ENCODE data around the gene KRTAP17-1.

Gene KRTAP17-1

GRCh38 chr17:41308251-41308917 lies 7.1 kb downstream of the KRTAP17-1 start:
- FAIRE-seq (no peak), DNase-seq (ENCODE audit: insufficient read length, low spot score) (no peak)
- no peak for TF ChIP-seq POU2F2 (IDR thresholded peaks at IDR 0.05; ENCODE audit: low read depth, low read length)
- no peak for TF ChIP-seq SPI1 (IDR thresholded peaks at IDR 0.05; ENCODE audit: low read depth, low read length)
- no peak for TF ChIP-seq POLR2A (IDR thresholded peaks at IDR 0.05; ENCODE audit: low read depth, low read length)
- TF ChIP-seq POLR2AphosphoS5 (IDR thresholded peaks at IDR 0.05; ENCODE audit: low read depth, low read length): no peak
- TF ChIP-seq TAF1 (IDR thresholded peaks at IDR 0.05; ENCODE audit: low read depth, low read length): no peak
- TF ChIP-seq PAX5 (IDR thresholded peaks at IDR 0.05; ENCODE audit: insufficient read depth, low read length, severe bottlenecking): no peak

DNA sequence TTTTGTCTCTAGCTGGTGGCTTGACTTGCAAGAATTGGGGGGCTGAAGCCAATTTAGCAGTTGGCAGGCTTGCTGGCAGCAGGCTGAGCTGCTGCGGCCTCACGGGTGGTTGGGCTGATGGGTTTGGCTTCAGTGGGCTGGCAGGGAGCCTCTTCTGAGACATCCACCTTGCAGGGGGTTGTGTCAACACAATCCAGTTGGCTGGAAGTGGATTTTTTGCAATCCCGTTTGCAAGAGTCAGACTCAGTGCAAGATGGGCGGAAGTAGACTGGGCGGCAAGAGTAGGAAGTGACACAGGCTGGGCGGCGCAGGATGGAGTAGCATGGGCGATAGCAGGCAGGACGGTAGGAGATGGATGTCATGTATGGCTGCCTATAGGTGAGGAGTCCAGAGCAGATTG lies 7.9 kb downstream of the KRTAP17-1 start:
- TF ChIP-seq PAX5 (IDR thresholded peaks at IDR 0.05; ENCODE audit: insufficient read depth, low read length, severe bottlenecking): no peak
- no peak for TF ChIP-seq TAF1 (IDR thresholded peaks at IDR 0.05; ENCODE audit: low read depth, low read length)
- no peak for TF ChIP-seq POLR2A (IDR thresholded peaks at IDR 0.05; ENCODE audit: low read depth, low read length)
- TF ChIP-seq POLR2AphosphoS5 (IDR thresholded peaks at IDR 0.05; ENCODE audit: low read depth, low read length): no peak
- FAIRE-seq (no peak), DNase-seq (ENCODE audit: insufficient read length, low spot score) (no peak)

GRCh38 chr17:41304091-41304490 lies 11.4 kb downstream of the KRTAP17-1 start:
- no peak for FAIRE-seq
- no peak for DNase-seq (ENCODE audit: insufficient read length, low spot score)
- TF ChIP-seq SPI1 (IDR thresholded peaks at IDR 0.05; ENCODE audit: low read depth, low read length) (no peak), POLR2AphosphoS5 (IDR thresholded peaks at IDR 0.05; ENCODE audit: low read depth, low read length) (no peak), TAF1 (IDR thresholded peaks at IDR 0.05; ENCODE audit: low read depth, low read length) (no peak), POU2F2 (IDR thresholded peaks at IDR 0.05; ENCODE audit: low read depth, low read length) (no peak), PAX5 (IDR thresholded peaks at IDR 0.05; ENCODE audit: insufficient read depth, low read length, severe bottlenecking) (no peak), POLR2A (IDR thresholded peaks at IDR 0.05; ENCODE audit: low read depth, low read length) (no peak)

DNA sequence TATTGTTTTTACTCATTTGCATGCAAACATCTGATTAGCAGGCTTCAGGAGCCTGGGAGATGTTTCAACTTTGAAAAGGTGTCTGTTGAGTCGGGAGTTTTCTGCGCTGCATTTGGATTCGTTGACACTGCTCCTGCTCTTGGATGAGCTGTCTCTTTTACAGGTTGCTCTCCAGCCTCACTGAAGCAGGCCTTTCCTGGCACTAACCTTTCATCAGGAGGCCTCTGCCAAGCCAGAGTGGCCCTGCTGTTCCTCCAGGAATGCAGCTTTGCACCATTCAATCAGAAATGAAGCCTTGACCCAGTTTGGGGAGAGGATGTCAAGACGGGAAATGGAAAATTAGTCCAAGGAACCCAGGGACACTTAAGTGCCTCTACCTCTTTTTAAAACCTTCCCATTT lies 12.5 kb downstream of the KRTAP17-1 start:
- DNase-seq (ENCODE audit: insufficient read length, low spot score) (no peak), FAIRE-seq (no peak)
- no peak for TF ChIP-seq POLR2AphosphoS5 (IDR thresholded peaks at IDR 0.05; ENCODE audit: low read depth, low read length)
- TF ChIP-seq PAX5 (IDR thresholded peaks at IDR 0.05; ENCODE audit: insufficient read depth, low read length, severe bottlenecking): no peak
- no peak for TF ChIP-seq SPI1 (IDR thresholded peaks at IDR 0.05; ENCODE audit: low read depth, low read length)
- TF ChIP-seq POU2F2 (IDR thresholded peaks at IDR 0.05; ENCODE audit: low read depth, low read length): no peak
- no peak for TF ChIP-seq TAF1 (IDR thresholded peaks at IDR 0.05; ENCODE audit: low read depth, low read length)
- no peak for TF ChIP-seq POLR2A (IDR thresholded peaks at IDR 0.05; ENCODE audit: low read depth, low read length)

DNA sequence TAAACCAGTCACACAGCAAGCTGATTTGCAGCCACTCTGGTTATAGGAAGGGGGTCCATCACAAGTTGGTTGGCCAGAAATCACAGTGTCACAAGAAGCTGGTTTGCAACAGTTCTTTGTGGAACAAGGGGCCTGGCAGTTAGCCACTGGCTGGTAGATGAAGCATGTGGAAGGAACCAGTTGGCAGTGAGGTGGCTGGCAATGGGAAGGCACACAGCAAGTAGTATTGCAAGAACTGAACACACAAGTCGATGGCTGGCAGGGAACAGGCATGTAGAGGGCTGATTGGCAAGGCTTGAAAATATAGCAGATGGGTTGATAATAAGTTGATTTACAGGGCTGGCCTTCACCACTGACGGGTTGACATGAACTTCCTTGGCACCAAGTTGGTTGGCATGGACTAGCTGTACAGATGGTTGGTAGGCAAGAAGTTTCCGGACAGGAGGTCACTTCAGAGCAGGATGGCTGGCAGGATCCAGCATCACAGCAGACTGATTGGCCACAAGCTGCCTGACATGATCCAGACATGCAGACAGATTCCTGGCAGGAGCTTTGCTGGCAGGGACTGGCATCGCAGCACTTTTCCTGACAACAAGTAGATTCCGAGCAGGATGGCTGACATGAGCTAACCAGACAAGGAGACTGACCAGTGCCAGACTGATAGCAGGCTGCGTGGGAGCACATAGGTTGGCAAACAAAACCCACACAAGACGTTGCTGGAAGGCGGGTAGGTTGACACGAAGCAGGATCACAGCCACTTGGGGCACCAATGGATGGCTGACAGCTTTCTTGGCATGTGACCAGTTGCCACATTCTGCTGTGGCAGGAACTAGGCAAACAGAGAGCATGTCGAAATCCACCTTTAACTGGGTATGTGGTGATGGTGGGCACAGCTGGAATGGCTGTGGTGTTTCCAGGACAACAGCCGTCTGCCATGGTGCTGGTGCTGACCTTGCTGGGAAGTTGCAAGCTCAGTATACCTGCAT lies 13.3 kb downstream of the KRTAP17-1 start, which contains the start of gene KRTAP29-1:
Gene KRTAP29-1, minus strand, starts transcription at position 936 of the 986 bp plus-strand sequence. Its CDS starts 0 bp downstream, at position 936.
- no peak for TF ChIP-seq TAF1 (IDR thresholded peaks at IDR 0.05; ENCODE audit: low read depth, low read length)
- TF ChIP-seq PAX5 (IDR thresholded peaks at IDR 0.05; ENCODE audit: insufficient read depth, low read length, severe bottlenecking): no peak
- TF ChIP-seq POU2F2 (IDR thresholded peaks at IDR 0.05; ENCODE audit: low read depth, low read length): no peak
- no peak for TF ChIP-seq SPI1 (IDR thresholded peaks at IDR 0.05; ENCODE audit: low read depth, low read length)
- TF ChIP-seq POLR2A (IDR thresholded peaks at IDR 0.05; ENCODE audit: low read depth, low read length): no peak
- TF ChIP-seq POLR2AphosphoS5 (IDR thresholded peaks at IDR 0.05; ENCODE audit: low read depth, low read length): no peak

GRCh38 chr17:41301204-41301790 lies 14.2 kb downstream of the KRTAP17-1 start:
- FAIRE-seq (no peak), DNase-seq (ENCODE audit: insufficient read length, low spot score) (no peak)
- TF ChIP-seq POU2F2 (IDR thresholded peaks at IDR 0.05; ENCODE audit: low read depth, low read length): no peak
- TF ChIP-seq TAF1 (IDR thresholded peaks at IDR 0.05; ENCODE audit: low read depth, low read length): no peak
- TF ChIP-seq POLR2A (IDR thresholded peaks at IDR 0.05; ENCODE audit: low read depth, low read length): no peak
- TF ChIP-seq SPI1 (IDR thresholded peaks at IDR 0.05; ENCODE audit: low read depth, low read length): no peak
- TF ChIP-seq PAX5 (IDR thresholded peaks at IDR 0.05; ENCODE audit: insufficient read depth, low read length, severe bottlenecking): no peak
- TF ChIP-seq POLR2AphosphoS5 (IDR thresholded peaks at IDR 0.05; ENCODE audit: low read depth, low read length): no peak

More for the DNA sequence above, 13.3 kb downstream of the KRTAP17-1 start, which contains the start of gene KRTAP29-1:
- FAIRE-seq (no peak), DNase-seq (ENCODE audit: insufficient read length, low spot score) (no peak)

DNA sequence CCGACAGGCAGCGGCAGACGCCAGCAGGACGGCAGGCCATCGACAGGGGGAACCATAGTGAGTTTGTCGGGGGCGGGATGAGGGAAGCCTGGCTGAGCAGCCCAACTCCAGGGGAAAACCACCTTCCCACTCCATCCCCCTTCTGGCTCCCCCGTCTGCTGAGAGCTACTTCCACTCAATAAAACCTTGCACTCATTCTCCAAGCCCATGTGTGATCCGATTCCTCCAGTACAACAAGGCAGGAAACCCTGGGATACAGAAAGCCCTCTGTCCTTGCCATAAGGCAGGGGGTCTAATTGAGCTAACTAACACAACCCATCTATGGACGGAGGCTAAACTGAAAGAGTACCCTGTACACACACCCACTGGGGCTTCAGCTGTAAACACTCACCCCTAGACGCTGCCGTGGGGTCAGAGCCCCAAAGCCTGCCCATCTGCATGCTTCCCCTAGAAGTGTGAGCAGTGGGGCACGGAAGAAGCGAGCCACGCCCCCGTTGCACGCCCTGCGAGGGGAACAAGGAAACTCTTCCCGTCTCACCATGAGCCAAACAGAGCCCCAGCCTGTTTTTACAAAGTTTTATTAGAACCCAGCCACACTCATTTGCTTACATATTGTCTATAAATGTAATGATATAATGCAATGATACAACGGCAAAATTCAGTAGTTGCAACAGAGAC lies 16.9 kb downstream of the KRTAP17-1 start:
- no peak for TF ChIP-seq POU2F2 (IDR thresholded peaks at IDR 0.05; ENCODE audit: low read depth, low read length)
- no peak for TF ChIP-seq PAX5 (IDR thresholded peaks at IDR 0.05; ENCODE audit: insufficient read depth, low read length, severe bottlenecking)
- no peak for TF ChIP-seq POLR2A (IDR thresholded peaks at IDR 0.05; ENCODE audit: low read depth, low read length)
- no peak for TF ChIP-seq POLR2AphosphoS5 (IDR thresholded peaks at IDR 0.05; ENCODE audit: low read depth, low read length)
- no peak for TF ChIP-seq SPI1 (IDR thresholded peaks at IDR 0.05; ENCODE audit: low read depth, low read length)
- no peak for DNase-seq (ENCODE audit: insufficient read length, low spot score)
- FAIRE-seq: no peak

DNA sequence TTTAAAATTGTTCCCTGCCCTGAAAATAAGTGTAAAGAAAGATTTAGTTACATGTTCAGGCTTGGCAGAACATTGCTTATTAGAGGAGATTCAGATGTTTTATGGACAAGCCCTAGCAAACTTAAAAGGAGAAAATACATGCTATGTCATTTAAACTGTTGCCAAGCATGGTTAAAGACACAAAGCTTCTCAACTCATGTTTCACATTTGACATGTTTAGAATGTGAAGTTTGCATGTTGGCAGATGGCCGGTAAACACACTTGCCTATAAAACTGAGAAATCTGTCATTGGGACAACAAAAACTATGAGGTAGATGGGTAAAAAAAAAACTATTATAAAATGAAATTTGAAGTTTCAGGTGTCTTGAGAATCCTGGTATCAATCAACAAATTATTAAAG lies 18.7 kb downstream of the KRTAP17-1 start:
- TF ChIP-seq PAX5 (IDR thresholded peaks at IDR 0.05; ENCODE audit: insufficient read depth, low read length, severe bottlenecking): no peak
- TF ChIP-seq POU2F2 (IDR thresholded peaks at IDR 0.05; ENCODE audit: low read depth, low read length): no peak
- no peak for DNase-seq (ENCODE audit: insufficient read length, low spot score)
- FAIRE-seq: no peak

Measured in GM12891 (cell line).